Ishikawa (cell line): ENCODE results near the gene ATP2A3.

Experiments used
- CREB1 ChIP-seq: IDR thresholded peaks from 2 replicates; pipeline ENCODE4 v1.6.1; 2012; ENCODE audit warnings: low read depth
- EP300 ChIP-seq: IDR thresholded peaks from 2 replicates; pipeline ENCODE4 v1.6.1; 2012; ENCODE audit warnings: borderline replicate concordance
- REST ChIP-seq: IDR thresholded peaks from 2 replicates; pipeline ENCODE4 v1.6.1; 2012; ENCODE audit warnings: low read depth, mild to moderate bottlenecking
- TCF12 ChIP-seq: IDR thresholded peaks from 2 replicates; pipeline ENCODE4 v1.6.1; 2012; ENCODE audit warnings: low read depth
- YY1 ChIP-seq: IDR thresholded peaks from 2 replicates; pipeline ENCODE4 v1.6.1; 2012; ENCODE audit warnings: low read depth

- TF ChIP-seq EP300 (no peak), TCF12 (no peak), CREB1 (no peak), YY1 (no peak), REST (no peak)
Observed at GRCh38 chr17:4009186-4009785, 45.0 kb upstream of the ATP2A3 start.
